ENCODE results near the gene GAGE1.
"Not testable (repeated sequence)": the region's sequence is repeated elsewhere in the genome, so short reads cannot be mapped to it uniquely, and the experiment has no call there.

The GAGE1 gene, protein sequence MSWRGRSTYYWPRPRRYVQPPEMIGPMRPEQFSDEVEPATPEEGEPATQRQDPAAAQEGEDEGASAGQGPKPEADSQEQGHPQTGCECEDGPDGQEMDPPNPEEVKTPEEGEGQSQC

GRCh38 chrX:49598720-49599119, at the start of gene GAGE1:
GAGE1 (plus strand) TSS chrX:49599020; CDS start chrX:49600175, 1,155 bp downstream.
- not testable (repeated sequence) for H3K36me3 ChIP-seq (ENCODE audit: insufficient read depth, low read length); H3K9ac ChIP-seq (ENCODE audit: low read depth, low read length); H3K9me3 ChIP-seq (ENCODE audit: control insufficient read depth, insufficient read depth, low read length); H3K4me1 ChIP-seq (ENCODE audit: insufficient read depth, low read length)

- not testable (repeated sequence) for H3K9ac ChIP-seq (ENCODE audit: low read depth, low read length); H3K4me1 ChIP-seq (ENCODE audit: insufficient read depth, low read length); H3K36me3 ChIP-seq (ENCODE audit: insufficient read depth, low read length); H3K9me3 ChIP-seq (ENCODE audit: control insufficient read depth, insufficient read depth, low read length)
These were observed 47.8 kb upstream of the GAGE1 start, which contains the start of gene GAGE12E for GRCh38 chrX:49550989-49551388. GAGE12E (plus strand) TSS chrX:49551289; CDS start chrX:49552444, 1,155 bp downstream.

DNA sequence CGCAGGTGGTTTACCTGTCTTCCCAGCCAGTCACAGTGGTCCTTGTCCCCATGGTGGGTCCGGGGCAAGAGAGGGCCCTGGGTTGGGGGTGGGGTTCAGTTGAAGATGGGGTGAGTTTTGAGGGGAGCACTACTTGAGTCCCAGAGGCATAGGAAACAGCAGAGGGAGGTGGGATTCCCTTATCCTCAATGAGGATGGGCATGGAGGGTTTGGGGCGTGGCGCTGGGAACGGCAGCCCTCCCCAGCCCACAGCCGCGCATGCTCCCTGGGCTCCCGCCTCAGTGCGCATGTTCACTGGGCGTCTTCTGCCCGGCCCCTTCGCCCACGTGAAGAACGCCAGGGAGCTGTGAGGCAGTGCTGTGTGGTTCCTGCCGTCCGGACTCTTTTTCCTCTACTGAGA, 38.3 kb upstream of the GAGE1 start, which contains the start of gene GAGE12F:
TSS of gene GAGE12F (plus strand) at position 301 of the 400 bp plus-strand sequence. CDS start 1,155 bp downstream, outside the sequence.
- H3K9me3 ChIP-seq (ENCODE audit: control insufficient read depth, insufficient read depth, low read length); H3K36me3 ChIP-seq (ENCODE audit: insufficient read depth, low read length); H3K9ac ChIP-seq (ENCODE audit: low read depth, low read length); H3K4me1 ChIP-seq (ENCODE audit: insufficient read depth, low read length): not testable (repeated sequence)

- H3K9me3 ChIP-seq (ENCODE audit: control insufficient read depth, insufficient read depth, low read length); H3K36me3 ChIP-seq (ENCODE audit: insufficient read depth, low read length); H3K9ac ChIP-seq (ENCODE audit: low read depth, low read length); H3K4me1 ChIP-seq (ENCODE audit: insufficient read depth, low read length): not testable (repeated sequence)
These were observed 30.1 kb upstream of the GAGE1 start for GRCh38 chrX:49568728-49569127.

DNA sequence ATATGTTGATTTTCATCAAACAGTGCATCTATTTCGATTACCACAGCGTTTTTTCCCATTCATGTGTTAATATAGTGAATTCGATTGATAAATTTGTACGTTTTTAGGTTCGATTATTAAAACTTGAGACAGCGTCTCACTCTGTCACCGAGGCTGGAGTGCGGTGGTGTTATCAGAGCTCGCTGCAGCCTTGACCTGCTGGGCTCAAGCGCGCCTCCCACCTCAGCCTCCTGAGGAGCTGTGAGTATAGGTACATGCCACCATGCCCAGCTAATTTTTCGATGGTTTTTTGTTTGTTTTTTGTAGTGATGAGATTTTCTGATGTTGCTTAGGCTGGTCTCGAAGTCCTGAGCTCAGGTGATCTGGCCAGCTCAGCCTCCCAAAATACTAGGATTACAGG, 29.7 kb upstream of the GAGE1 start:
- not testable (repeated sequence) for H3K9ac ChIP-seq (ENCODE audit: low read depth, low read length); H3K9me3 ChIP-seq (ENCODE audit: control insufficient read depth, insufficient read depth, low read length); H3K36me3 ChIP-seq (ENCODE audit: insufficient read depth, low read length); H3K4me1 ChIP-seq (ENCODE audit: insufficient read depth, low read length)

DNA sequence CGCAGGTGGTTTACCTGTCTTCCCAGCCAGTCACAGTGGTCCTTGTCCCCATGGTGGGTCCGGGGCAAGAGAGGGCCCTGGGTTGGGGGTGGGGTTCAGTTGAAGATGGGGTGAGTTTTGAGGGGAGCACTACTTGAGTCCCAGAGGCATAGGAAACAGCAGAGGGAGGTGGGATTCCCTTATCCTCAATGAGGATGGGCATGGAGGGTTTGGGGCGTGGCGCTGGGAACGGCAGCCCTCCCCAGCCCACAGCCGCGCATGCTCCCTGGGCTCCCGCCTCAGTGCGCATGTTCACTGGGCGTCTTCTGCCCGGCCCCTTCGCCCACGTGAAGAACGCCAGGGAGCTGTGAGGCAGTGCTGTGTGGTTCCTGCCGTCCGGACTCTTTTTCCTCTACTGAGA, 28.7 kb upstream of the GAGE1 start, which contains the start of gene GAGE12G:
TSS of gene GAGE12G (plus strand) at position 301 of the 400 bp plus-strand sequence. CDS start 1,155 bp downstream, outside the sequence.
- not testable (repeated sequence) for H3K9ac ChIP-seq (ENCODE audit: low read depth, low read length); H3K4me1 ChIP-seq (ENCODE audit: insufficient read depth, low read length); H3K36me3 ChIP-seq (ENCODE audit: insufficient read depth, low read length); H3K9me3 ChIP-seq (ENCODE audit: control insufficient read depth, insufficient read depth, low read length)

DNA sequence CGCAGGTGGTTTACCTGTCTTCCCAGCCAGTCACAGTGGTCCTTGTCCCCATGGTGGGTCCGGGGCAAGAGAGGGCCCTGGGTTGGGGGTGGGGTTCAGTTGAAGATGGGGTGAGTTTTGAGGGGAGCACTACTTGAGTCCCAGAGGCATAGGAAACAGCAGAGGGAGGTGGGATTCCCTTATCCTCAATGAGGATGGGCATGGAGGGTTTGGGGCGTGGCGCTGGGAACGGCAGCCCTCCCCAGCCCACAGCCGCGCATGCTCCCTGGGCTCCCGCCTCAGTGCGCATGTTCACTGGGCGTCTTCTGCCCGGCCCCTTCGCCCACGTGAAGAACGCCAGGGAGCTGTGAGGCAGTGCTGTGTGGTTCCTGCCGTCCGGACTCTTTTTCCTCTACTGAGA, 19.2 kb upstream of the GAGE1 start, which contains the start of gene GAGE12H:
TSS of gene GAGE12H (plus strand) at position 301 of the 400 bp plus-strand sequence. CDS start 1,155 bp downstream, outside the sequence.
- H3K9me3 ChIP-seq (ENCODE audit: control insufficient read depth, insufficient read depth, low read length); H3K36me3 ChIP-seq (ENCODE audit: insufficient read depth, low read length); H3K9ac ChIP-seq (ENCODE audit: low read depth, low read length); H3K4me1 ChIP-seq (ENCODE audit: insufficient read depth, low read length): not testable (repeated sequence)

DNA sequence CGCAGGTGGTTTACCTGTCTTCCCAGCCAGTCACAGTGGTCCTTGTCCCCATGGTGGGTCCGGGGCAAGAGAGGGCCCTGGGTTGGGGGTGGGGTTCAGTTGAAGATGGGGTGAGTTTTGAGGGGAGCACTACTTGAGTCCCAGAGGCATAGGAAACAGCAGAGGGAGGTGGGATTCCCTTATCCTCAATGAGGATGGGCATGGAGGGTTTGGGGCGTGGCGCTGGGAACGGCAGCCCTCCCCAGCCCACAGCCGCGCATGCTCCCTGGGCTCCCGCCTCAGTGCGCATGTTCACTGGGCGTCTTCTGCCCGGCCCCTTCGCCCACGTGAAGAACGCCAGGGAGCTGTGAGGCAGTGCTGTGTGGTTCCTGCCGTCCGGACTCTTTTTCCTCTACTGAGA, 9.6 kb upstream of the GAGE1 start, which contains the start of gene GAGE2A:
TSS of gene GAGE2A (plus strand) at position 301 of the 400 bp plus-strand sequence. CDS start 1,155 bp downstream, outside the sequence.
- not testable (repeated sequence) for H3K9ac ChIP-seq (ENCODE audit: low read depth, low read length)

DNA sequence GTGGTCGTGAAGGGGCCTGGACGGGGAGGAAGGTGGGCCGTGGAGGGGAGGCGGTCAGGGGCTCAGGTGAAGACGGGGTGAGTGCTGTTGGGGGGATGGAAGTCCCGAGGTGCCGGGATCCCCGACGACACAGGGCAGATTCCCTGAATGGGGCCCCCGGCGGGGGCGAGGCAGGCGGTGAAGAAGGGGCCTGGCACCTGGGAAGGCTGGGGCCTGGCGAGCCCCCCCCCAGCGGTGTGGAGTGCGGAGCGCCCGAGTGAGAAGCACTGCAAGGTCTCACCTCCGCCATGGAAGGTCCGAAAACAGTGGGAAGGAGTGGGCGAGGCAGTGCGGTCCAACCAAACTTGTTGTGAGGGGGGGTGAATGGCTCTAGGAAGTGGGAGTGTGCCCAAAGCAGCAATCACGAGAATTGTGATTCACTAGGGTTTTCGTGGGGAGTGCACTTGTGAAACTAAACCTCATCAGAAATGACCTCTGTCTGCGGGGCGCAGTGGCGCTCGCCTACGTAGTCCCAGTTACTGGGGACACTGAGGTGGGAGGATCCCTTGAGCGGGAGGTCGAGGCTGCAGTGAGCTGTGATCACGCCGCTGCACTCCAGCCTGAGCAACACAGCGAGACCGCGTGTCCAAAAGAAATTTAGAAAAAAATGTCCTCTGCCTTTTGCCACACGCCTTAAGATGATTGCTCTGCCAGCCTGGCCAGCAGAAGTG, 8.9 kb upstream of the GAGE1 start:
- H3K4me1 ChIP-seq (ENCODE audit: insufficient read depth, low read length); H3K9ac ChIP-seq (ENCODE audit: low read depth, low read length); H3K9me3 ChIP-seq (ENCODE audit: control insufficient read depth, insufficient read depth, low read length); H3K36me3 ChIP-seq (ENCODE audit: insufficient read depth, low read length): not testable (repeated sequence)

More for the DNA sequence above, 9.6 kb upstream of the GAGE1 start, which contains the start of gene GAGE2A:
- H3K36me3 ChIP-seq (ENCODE audit: insufficient read depth, low read length); H3K9me3 ChIP-seq (ENCODE audit: control insufficient read depth, insufficient read depth, low read length); H3K4me1 ChIP-seq (ENCODE audit: insufficient read depth, low read length): not testable (repeated sequence)

DNA sequence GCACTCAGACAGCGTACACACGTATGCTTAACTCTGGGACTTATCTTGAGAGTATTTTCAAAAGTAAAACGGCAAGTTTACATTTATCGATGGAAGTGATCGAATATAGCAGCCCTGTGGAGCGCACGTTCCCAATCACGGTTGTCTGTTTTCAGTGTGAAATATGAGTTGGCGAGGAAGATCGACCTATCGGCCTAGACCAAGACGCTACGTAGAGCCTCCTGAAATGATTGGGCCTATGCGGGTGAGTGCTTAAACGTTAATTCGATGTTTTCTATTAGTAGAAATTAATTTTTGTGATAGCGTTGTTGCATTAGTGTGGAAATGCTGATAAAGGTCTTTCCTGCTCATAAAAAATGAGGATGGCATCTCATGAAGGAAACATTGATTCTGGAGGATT, 8.3 kb upstream of the GAGE1 start:
- H3K9me3 ChIP-seq (ENCODE audit: control insufficient read depth, insufficient read depth, low read length); H3K4me1 ChIP-seq (ENCODE audit: insufficient read depth, low read length); H3K9ac ChIP-seq (ENCODE audit: low read depth, low read length); H3K36me3 ChIP-seq (ENCODE audit: insufficient read depth, low read length): not testable (repeated sequence)

GRCh38 chrX:49610718-49611310, 12.0 kb downstream of the GAGE1 start:
- H3K9me3 ChIP-seq (ENCODE audit: control insufficient read depth, insufficient read depth, low read length), result no peaks in the 10 kb centered on the region
- H3K36me3 ChIP-seq (ENCODE audit: insufficient read depth, low read length), result no peaks in the 10 kb centered on the region
- H3K4me1 ChIP-seq (ENCODE audit: insufficient read depth, low read length), result no peaks in the 10 kb centered on the region
- H3K9ac ChIP-seq (ENCODE audit: low read depth, low read length), result no peak overlapping the region

- no peaks in the 10 kb centered on the region for H3K9me3 ChIP-seq (ENCODE audit: control insufficient read depth, insufficient read depth, low read length)
- no peak overlapping the region for H3K9ac ChIP-seq (ENCODE audit: low read depth, low read length)
- no peaks in the 10 kb centered on the region for H3K36me3 ChIP-seq (ENCODE audit: insufficient read depth, low read length)
- no peaks in the 10 kb centered on the region for H3K4me1 ChIP-seq (ENCODE audit: insufficient read depth, low read length)
These were observed 19.8 kb downstream of the GAGE1 start for GRCh38 chrX:49618574-49618973.

DNA sequence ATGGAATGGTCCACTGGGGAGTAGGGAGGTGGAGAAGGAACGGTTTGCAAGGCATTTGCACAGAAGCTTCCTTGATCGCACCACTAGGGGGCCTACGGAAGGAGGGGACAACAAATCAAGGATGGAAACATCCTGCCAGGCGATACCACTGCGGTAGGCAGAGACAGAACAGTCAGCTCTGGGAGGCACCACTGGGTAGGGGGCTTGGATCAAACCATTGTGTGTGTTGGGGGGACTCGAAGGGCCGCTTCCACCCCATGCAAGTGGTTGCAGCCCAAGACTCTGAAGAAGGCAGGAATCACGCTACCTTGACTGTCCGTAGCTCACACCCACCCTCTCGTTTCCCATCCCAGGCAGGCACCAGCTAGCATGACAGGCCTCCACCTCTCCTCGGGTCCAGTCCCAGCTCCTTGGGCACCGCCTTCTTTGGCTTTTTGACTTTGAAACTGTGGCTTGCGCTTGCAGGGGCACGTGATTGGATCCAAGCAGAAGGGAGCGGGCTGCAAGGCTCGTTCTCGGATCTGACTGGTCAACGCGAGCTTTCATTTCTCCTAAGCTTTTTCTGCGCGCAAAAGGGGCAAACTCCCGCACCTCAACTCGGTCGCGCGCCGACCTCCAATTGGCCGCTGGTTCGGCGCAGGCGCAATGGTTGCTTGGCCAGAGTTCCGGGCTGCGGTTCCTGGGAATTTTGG, 28.4 kb downstream of the GAGE1 start:
- no peaks in the 10 kb centered on the region; the same call in 1 of the 2 replicates for H3K9me3 ChIP-seq (ENCODE audit: control insufficient read depth, insufficient read depth, low read length)
- H3K4me1 ChIP-seq (ENCODE audit: insufficient read depth, low read length), result no peaks in the 10 kb centered on the region
- H3K9ac ChIP-seq (ENCODE audit: low read depth, low read length), result peak overlapping the region; percentile 37; the same call in 1 of the 2 replicates
- no peaks in the 10 kb centered on the region for H3K36me3 ChIP-seq (ENCODE audit: insufficient read depth, low read length)

DNA sequence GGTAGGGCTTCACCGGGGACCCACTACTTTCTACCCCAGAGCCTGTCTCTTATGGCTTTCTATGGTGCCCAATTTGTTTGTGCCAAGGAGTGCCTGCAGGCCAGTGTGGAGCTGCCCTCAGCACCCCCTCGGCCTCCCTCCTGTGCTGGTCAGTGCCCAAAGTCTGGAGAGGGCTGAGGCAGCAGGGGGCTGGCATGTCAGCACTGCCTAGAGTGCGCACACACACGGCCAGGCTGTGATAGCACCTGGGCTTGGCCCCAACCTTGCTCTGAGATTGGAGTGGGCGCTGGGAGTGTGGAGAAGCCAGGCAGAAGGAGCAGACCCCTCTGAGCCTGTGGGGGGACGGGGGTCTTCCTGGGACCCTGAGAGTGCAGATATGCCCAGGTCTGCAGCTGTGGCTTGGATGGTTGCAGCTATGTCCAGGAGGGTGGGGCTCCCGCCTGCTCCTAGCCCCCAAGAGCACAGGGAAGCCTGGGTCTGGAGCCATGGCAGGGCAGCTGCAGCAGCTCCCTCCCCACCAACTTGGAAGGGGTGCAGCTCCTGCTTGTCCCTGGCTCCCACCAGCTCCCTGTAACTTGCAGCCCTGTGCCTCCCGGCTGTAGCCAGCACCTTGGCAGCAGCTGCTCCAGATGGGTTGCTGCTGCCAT, 46.3 kb downstream of the GAGE1 start:
- H3K9me3 ChIP-seq (ENCODE audit: control insufficient read depth, insufficient read depth, low read length), result no peaks in the 10 kb centered on the region
- no peaks in the 10 kb centered on the region for H3K4me1 ChIP-seq (ENCODE audit: insufficient read depth, low read length)
- no peaks in the 10 kb centered on the region for H3K36me3 ChIP-seq (ENCODE audit: insufficient read depth, low read length)
- H3K9ac ChIP-seq (ENCODE audit: low read depth, low read length), result no peak overlapping the region
